Uterus (tissue), 2 donors: Measurements from ENCODE around the gene ZNF587.
"Not testable (repeated sequence)": the region's sequence is repeated elsewhere in the genome, so short reads cannot be mapped to it uniquely, and the experiment has no call there.

Experiments used
- CTCF ChIP-seq, 4 experiments: fragments of 200-600 bp in 2 of 4; fragments of 450-650 bp in 2 of 4; sonication (generic) in 2 of 4; IDR thresholded peaks; one replicate each; pipeline ENCODE4 v1.5.1; 2016 to 2019; ENCODE audit warnings: antibody characterized with exemption in 4 of 4, mild to moderate bottlenecking in 2 of 4, moderate library complexity in 1 of 4
- POLR2A ChIP-seq, 2 donors: fragments of 450-650 bp; IDR thresholded peaks; one replicate each; pipeline ENCODE4 v1.6.1; 2016; ENCODE audit warnings: antibody characterized with exemption in 2 of 2, mild to moderate bottlenecking in 1 of 2, moderate library complexity in 1 of 2

GRCh38 chr19:57849162-57849665, 445 bp upstream of the ZNF587 start:
- not testable (repeated sequence) for TF ChIP-seq CTCF, POLR2A (IDR thresholded peaks at IDR 0.05)
